Measurements from ENCODE around the gene FKBP7.

DNA sequence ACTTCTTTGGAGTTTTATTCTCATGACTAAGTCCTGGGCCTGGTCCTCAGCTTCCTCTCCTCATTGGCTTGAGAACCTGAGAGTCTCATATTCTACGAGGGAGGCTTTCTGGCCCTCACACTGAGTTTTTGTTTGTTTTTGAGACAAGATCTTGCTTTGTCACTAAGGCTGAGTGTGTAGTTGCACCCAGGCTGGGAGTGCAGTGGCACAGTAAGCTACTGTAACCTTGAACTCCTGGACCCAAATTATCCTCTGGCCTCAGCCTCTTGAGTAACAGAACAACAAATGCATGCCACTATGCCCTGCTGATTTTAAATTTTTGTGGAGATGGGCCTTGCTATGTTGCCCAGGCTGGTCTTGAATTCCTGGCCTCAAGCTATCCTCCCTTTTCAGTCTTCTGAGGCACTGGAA is 50.0 kb downstream of the FKBP7 start:
- TF ChIP-seq CTCF (IDR thresholded peaks at IDR 0.05) (no peak), EZH2 (IDR thresholded peaks at IDR 0.05) (no peak)

All from neural progenitor cell (in vitro differentiated cells).